Cardiac ventricle fibroblast (primary cell): ENCODE results near the gene YTHDC2. TPM values are rescaled to one million over a fixed set of nuclear protein-coding genes. Genes with fewer than 3 reads are reported as not detected.

ENCODE experiments used
- total RNA-seq: library from RNA; depleted of rRNA; stranded (reverse); fragments of >200 nt; gene quantifications from 2 replicates; pipeline ENCODE4 v1.2.3, GENCODE V29; 2015

YTHDC2 gene
- 10.9 and 11.2 TPM in 2 replicates for total RNA-seq

GRCh38 chr5:113513384-113514288 is at the start of gene YTHDC2:
TSS of gene YTHDC2 (plus strand) at chr5:113513694. CDS start at chr5:113513896, 202 bp downstream.

DNA sequence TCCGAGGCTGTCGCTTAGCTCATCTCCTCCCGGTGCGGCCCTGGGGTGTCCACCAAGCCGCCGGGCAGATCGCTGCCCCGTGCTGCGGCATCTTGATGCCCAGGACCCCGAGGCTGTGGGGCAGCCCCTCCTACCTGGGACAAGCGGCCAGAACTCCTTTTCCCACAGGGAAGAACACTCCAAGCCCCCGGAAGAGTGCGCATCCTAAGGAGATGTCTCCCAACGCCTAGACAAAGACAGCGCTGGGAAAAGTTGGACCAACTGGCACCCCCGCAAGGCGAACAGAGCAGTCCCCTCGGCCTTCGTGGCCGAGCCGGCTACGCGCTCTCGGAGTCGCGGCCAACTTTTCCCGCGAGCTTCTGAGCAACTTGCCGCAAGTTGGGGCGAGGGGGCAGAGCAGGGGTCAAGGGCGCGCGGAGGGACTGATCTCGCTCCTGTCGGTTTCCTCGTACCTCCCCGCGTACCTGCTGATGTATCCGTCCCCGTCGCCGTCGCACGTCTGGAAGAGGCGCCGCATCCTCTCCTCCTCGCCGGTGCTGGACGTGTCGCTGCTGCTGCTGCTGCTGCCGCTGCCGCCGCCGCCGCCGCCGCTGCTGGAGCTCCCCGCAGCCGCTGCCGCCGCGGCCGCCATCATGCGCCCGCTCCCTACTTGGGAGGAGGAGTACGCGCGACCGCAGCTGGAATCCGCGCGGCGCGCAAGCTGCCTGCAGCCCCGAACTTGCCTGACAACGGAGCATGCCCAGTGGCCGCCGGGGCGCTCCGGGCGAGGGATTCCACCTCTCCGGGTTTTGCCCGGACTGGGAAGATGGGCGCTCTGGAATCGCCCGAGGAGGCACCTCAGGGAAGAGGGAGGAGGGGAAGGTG is 25.5 kb upstream of the YTHDC2 start, which contains the start of gene MCC:
Gene MCC, minus strand, starts transcription at position 673 of the 864 bp plus-strand sequence.

Other genes with a start within 250 kb of the YTHDC2 start
- 0.10 and 0.12 TPM in 2 replicates for gene TSSK1B, start 78.7 kb upstream of the YTHDC2 start, total RNA-seq
- 33.8 and 46.9 TPM in 2 replicates for gene MCC, start 25.2 kb upstream of the YTHDC2 start, total RNA-seq